ENCODE results near the gene CARMIL1.

DNA sequence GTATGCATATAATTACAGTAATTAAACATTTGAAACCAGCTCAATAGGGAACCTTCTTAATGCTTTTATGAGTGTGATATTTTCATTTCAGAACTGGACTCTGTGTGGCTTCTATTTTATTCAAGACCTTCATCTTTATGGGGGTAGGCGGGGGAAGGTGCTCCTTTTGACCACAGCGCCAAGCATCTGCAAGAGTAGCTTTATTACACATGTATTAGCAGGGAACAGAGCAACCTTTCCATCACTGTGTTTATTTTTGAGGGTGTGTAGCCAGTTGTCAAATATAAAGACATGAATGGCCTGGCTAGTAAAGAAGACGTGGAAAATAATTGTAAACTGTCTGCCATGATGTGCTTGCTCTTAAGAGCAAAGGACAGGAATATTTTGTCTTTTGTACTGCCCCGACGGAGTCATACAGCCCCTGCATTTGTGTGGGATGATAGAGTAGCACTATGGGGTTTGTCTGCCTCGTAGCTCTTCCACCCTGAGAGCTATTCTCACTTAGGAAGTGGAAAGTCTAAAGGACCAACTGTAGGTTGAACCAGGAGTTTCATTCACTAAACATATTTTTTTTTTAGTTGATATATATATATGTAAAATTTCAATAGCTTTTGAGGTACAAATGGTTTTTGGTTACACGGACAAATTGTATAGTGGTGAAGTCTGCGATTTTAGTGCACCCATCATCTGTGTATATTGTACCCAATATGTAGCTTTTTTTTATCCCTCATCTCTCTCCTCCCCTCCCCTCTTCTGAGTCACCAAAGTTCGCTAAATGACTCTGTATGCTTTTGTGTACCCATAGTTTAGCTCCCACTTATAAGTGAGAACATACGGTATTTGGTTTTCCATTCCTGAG lies 91.2 kb downstream of the CARMIL1 start:
- no peak for TF ChIP-seq POLR2A (IDR thresholded peaks at IDR 0.05)
- TF ChIP-seq, protein P1, sequence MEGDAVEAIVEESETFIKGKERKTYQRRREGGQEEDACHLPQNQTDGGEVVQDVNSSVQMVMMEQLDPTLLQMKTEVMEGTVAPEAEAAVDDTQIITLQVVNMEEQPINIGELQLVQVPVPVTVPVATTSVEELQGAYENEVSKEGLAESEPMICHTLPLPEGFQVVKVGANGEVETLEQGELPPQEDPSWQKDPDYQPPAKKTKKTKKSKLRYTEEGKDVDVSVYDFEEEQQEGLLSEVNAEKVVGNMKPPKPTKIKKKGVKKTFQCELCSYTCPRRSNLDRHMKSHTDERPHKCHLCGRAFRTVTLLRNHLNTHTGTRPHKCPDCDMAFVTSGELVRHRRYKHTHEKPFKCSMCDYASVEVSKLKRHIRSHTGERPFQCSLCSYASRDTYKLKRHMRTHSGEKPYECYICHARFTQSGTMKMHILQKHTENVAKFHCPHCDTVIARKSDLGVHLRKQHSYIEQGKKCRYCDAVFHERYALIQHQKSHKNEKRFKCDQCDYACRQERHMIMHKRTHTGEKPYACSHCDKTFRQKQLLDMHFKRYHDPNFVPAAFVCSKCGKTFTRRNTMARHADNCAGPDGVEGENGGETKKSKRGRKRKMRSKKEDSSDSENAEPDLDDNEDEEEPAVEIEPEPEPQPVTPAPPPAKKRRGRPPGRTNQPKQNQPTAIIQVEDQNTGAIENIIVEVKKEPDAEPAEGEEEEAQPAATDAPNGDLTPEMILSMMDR (IDR thresholded peaks at IDR 0.05) = no peak
